Forelimb muscle (tissue), 1 donor: Measurements from ENCODE around the gene DRAM2. TPM values are rescaled to one million over a fixed set of nuclear protein-coding genes. Genes with fewer than 3 reads are reported as not detected.
"Not testable (repeated sequence)": the region's sequence is repeated elsewhere in the genome, so short reads cannot be mapped to it uniquely, and the experiment has no call there.

ENCODE experiments used
- DNase-seq: peaks from one replicate; pipeline ENCODE4 v3.0.0-alpha.2; 2013; ENCODE audit warnings: low read depth
- polyA plus RNA-seq: library from polyadenylated mRNA; unstranded; fragments of 120-200 nt; gene quantifications from one replicate; pipeline ENCODE4 v1.2.1, GENCODE V29; 2013; ENCODE audit not compliant: insufficient read length

The DRAM2 gene
- polyA plus RNA-seq, 1 donor, result 36.1 TPM

- no peak for DNase-seq
These were observed 2.6 kb upstream of the DRAM2 start for GRCh38 chr1:111142356-111142975.

- DNase-seq, result no peak
These were observed 1.6 kb upstream of the DRAM2 start for GRCh38 chr1:111141245-111142220.

GRCh38 chr1:111140680-111140967 lies 731 bp upstream of the DRAM2 start:
- DNase-seq, result no peak

GRCh38 chr1:111139324-111139955 lies 453 bp downstream of the DRAM2 start:
- DNase-seq, result peak; percentile 20

GRCh38 chr1:111133866-111134265 lies 6.0 kb downstream of the DRAM2 start:
- no peak for DNase-seq

- DNase-seq, result no peak
These were observed 8.2 kb downstream of the DRAM2 start for GRCh38 chr1:111131693-111132092.

- no peak for DNase-seq
These were observed 10.5 kb downstream of the DRAM2 start for GRCh38 chr1:111129376-111129775.

- no peak for DNase-seq
These were observed 11.8 kb downstream of the DRAM2 start for GRCh38 chr1:111127923-111128643.

- no peak for DNase-seq
These were observed 13.5 kb downstream of the DRAM2 start for GRCh38 chr1:111126354-111126753.

- no peak for DNase-seq
These were observed 23.4 kb downstream of the DRAM2 start for GRCh38 chr1:111116496-111116895.

- DNase-seq, result no peak
These were observed 29.5 kb downstream of the DRAM2 start for GRCh38 chr1:111110197-111110899.

GRCh38 chr1:111104981-111105380 lies 34.9 kb downstream of the DRAM2 start:
- no peak for DNase-seq

GRCh38 chr1:111101854-111102642 lies 37.8 kb downstream of the DRAM2 start:
- DNase-seq, result no peak

- no peak for DNase-seq
These were observed 40.6 kb downstream of the DRAM2 start for GRCh38 chr1:111099289-111099688.

GRCh38 chr1:111097356-111098099 lies 42.4 kb downstream of the DRAM2 start:
- DNase-seq, result no peak

- not testable (repeated sequence) for DNase-seq
These were observed 44.5 kb downstream of the DRAM2 start for GRCh38 chr1:111095421-111095820.

GRCh38 chr1:111089638-111090037 lies 50.3 kb downstream of the DRAM2 start:
- no peak for DNase-seq

GRCh38 chr1:111085676-111086075 lies 54.2 kb downstream of the DRAM2 start:
- DNase-seq, result no peak

GRCh38 chr1:111084999-111085398 lies 54.9 kb downstream of the DRAM2 start:
- no peak for DNase-seq
